Fibroblast of skin of right quadriceps (primary cell): Measurements from ENCODE around the gene F3.

Experiments
- DNase-seq: peaks from one replicate; pipeline ENCODE4 v3.0.0-alpha.2; 2013

The F3 gene

GRCh38 chr1:94526152-94526980 lies 15.2 kb downstream of the F3 start:
- DNase-seq, result no peak

GRCh38 chr1:94524531-94524930 lies 17.0 kb downstream of the F3 start:
- DNase-seq, result no peak

- peak; percentile 74 for DNase-seq
Observed at GRCh38 chr1:94522304-94522703, 19.3 kb downstream of the F3 start.

GRCh38 chr1:94519351-94519750 lies 22.2 kb downstream of the F3 start:
- no peak for DNase-seq

- DNase-seq, result no peak
Observed at GRCh38 chr1:94515296-94515947, 26.1 kb downstream of the F3 start.

- no peak for DNase-seq
Observed at GRCh38 chr1:94514095-94514727, 27.3 kb downstream of the F3 start.

- no peak for DNase-seq
Observed at GRCh38 chr1:94512816-94513215, 28.7 kb downstream of the F3 start.

GRCh38 chr1:94504601-94505000 lies 37.0 kb downstream of the F3 start:
- DNase-seq, result no peak

GRCh38 chr1:94503153-94503552 lies 38.4 kb downstream of the F3 start:
- no peak for DNase-seq

GRCh38 chr1:94501935-94502334 lies 39.6 kb downstream of the F3 start:
- no peak for DNase-seq

- DNase-seq, result no peak
Observed at GRCh38 chr1:94501426-94501825, 40.1 kb downstream of the F3 start.

GRCh38 chr1:94496076-94496755 lies 45.3 kb downstream of the F3 start:
- no peak for DNase-seq

GRCh38 chr1:94490556-94490955 lies 51.0 kb downstream of the F3 start:
- DNase-seq, result no peak

GRCh38 chr1:94486990-94487389 lies 54.6 kb downstream of the F3 start:
- DNase-seq, result no peak

GRCh38 chr1:94481473-94481933 lies 60.1 kb downstream of the F3 start:
- DNase-seq, result peak; percentile 62

- no peak for DNase-seq
Observed at GRCh38 chr1:94479682-94480081, 61.9 kb downstream of the F3 start.
